ENCODE results near the gene EIF2S2.

The EIF2S2 gene

GRCh38 chr20:34062570-34063482, 49.2 kb downstream of the EIF2S2 start:
- DNase-seq (ENCODE audit: low spot score), result no peak

- DNase-seq (ENCODE audit: low spot score), result no peak
Measured at GRCh38 chr20:34061695-34062094, 50.3 kb downstream of the EIF2S2 start.

GRCh38 chr20:34060970-34061369, 51.1 kb downstream of the EIF2S2 start:
- DNase-seq (ENCODE audit: low spot score), result no peak

- no peak for DNase-seq (ENCODE audit: low spot score)
Measured at GRCh38 chr20:34058831-34059230, 53.2 kb downstream of the EIF2S2 start.

- DNase-seq (ENCODE audit: low spot score), result no peak
Measured at GRCh38 chr20:34055290-34055689, 56.8 kb downstream of the EIF2S2 start.

- DNase-seq (ENCODE audit: low spot score), result no peak
Measured at GRCh38 chr20:34052414-34052813, 59.6 kb downstream of the EIF2S2 start.

- no peak for DNase-seq (ENCODE audit: low spot score)
Measured at GRCh38 chr20:34049897-34050695, 61.9 kb downstream of the EIF2S2 start.

GRCh38 chr20:34049389-34049788, 62.7 kb downstream of the EIF2S2 start:
- no peak for DNase-seq (ENCODE audit: low spot score)

- DNase-seq (ENCODE audit: low spot score), result no peak
Measured at GRCh38 chr20:34047917-34048316, 64.1 kb downstream of the EIF2S2 start.

- no peak for DNase-seq (ENCODE audit: low spot score)
Measured at GRCh38 chr20:34047010-34047687, 64.9 kb downstream of the EIF2S2 start.

- DNase-seq (ENCODE audit: low spot score), result no peak
Measured at GRCh38 chr20:34045930-34046725, 65.9 kb downstream of the EIF2S2 start.

GRCh38 chr20:34045294-34045693, 66.7 kb downstream of the EIF2S2 start:
- no peak for DNase-seq (ENCODE audit: low spot score)

GRCh38 chr20:34043025-34043424, 69.0 kb downstream of the EIF2S2 start:
- DNase-seq (ENCODE audit: low spot score), result no peak

- DNase-seq (ENCODE audit: low spot score), result no peak
Measured at GRCh38 chr20:34042262-34042661, 69.8 kb downstream of the EIF2S2 start.

GRCh38 chr20:34041226-34041625, 70.8 kb downstream of the EIF2S2 start:
- DNase-seq (ENCODE audit: low spot score), result no peak

- DNase-seq (ENCODE audit: low spot score), result peak; percentile 52
Measured at GRCh38 chr20:34040300-34040995, 71.6 kb downstream of the EIF2S2 start.
